ENCODE measurements around the gene WNT3A. TPM values are rescaled to one million over a fixed set of nuclear protein-coding genes. Genes with fewer than 3 reads are reported as not detected.
A peak's percentile ranks its signal among the peaks of the same experiment; 100 is the strongest.

Gene WNT3A
- total and polyA plus RNA-seq, 9 of the 15 experiments (the other 6 are each of a cell fraction or from before 2014, with no cell fraction given) = not detected

DNA sequence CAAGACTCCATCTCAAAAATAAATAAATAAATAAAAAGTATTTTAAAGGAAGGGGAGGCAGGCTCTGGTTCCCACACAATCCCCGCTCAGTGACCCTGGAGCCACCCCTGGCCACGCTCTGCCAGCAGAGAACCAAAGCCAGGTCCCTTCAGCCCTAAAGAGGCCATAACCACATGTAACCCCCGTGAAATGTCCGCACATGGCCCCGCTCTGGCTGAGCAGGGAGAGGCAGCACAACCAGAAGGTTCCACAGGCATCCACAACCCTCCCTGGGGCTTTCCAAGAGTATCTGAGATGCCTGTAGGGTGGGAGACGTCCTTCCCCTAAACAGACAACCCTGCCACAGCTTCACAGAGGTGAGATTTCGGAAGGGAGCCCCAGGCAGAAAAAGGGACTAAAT is 74.3 kb downstream of the WNT3A start (continued):
- TF ChIP-seq, protein P1, sequence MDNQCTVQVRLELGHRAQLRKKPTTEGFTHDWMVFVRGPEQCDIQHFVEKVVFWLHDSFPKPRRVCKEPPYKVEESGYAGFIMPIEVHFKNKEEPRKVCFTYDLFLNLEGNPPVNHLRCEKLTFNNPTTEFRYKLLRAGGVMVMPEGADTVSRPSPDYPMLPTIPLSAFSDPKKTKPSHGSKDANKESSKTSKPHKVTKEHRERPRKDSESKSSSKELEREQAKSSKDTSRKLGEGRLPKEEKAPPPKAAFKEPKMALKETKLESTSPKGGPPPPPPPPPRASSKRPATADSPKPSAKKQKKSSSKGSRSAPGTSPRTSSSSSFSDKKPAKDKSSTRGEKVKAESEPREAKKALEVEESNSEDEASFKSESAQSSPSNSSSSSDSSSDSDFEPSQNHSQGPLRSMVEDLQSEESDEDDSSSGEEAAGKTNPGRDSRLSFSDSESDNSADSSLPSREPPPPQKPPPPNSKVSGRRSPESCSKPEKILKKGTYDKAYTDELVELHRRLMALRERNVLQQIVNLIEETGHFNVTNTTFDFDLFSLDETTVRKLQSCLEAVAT (IDR thresholded peaks at IDR 0.05) = no peak
- TF ChIP-seq, protein P2, sequence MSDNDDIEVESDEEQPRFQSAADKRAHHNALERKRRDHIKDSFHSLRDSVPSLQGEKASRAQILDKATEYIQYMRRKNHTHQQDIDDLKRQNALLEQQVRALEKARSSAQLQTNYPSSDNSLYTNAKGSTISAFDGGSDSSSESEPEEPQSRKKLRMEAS (CRISPR knock-in tag; IDR thresholded peaks at IDR 0.05) = 0 out of 2 replicates have a peak, but pooled peaks have one; percentile 43
- TF ChIP-seq SPI1 (IDR thresholded peaks at IDR 0.05; ENCODE audit: borderline replicate concordance, low read depth, low read length) = no peak
- TF ChIP-seq MYC (IDR thresholded peaks at IDR 0.05; ENCODE audit: low read depth, low read length) = peak; percentile 64
- no peak for TF ChIP-seq MYC (CRISPR knock-in tag; IDR thresholded peaks at IDR 0.05; ENCODE audit: borderline replicate concordance, low read depth)
- TF ChIP-seq ZNF644 (tag; IDR thresholded peaks at IDR 0.05; ENCODE audit: low read depth) = no peak
- TF ChIP-seq NCOA6 (IDR thresholded peaks at IDR 0.05) = no peak
- TF ChIP-seq, protein P3, sequence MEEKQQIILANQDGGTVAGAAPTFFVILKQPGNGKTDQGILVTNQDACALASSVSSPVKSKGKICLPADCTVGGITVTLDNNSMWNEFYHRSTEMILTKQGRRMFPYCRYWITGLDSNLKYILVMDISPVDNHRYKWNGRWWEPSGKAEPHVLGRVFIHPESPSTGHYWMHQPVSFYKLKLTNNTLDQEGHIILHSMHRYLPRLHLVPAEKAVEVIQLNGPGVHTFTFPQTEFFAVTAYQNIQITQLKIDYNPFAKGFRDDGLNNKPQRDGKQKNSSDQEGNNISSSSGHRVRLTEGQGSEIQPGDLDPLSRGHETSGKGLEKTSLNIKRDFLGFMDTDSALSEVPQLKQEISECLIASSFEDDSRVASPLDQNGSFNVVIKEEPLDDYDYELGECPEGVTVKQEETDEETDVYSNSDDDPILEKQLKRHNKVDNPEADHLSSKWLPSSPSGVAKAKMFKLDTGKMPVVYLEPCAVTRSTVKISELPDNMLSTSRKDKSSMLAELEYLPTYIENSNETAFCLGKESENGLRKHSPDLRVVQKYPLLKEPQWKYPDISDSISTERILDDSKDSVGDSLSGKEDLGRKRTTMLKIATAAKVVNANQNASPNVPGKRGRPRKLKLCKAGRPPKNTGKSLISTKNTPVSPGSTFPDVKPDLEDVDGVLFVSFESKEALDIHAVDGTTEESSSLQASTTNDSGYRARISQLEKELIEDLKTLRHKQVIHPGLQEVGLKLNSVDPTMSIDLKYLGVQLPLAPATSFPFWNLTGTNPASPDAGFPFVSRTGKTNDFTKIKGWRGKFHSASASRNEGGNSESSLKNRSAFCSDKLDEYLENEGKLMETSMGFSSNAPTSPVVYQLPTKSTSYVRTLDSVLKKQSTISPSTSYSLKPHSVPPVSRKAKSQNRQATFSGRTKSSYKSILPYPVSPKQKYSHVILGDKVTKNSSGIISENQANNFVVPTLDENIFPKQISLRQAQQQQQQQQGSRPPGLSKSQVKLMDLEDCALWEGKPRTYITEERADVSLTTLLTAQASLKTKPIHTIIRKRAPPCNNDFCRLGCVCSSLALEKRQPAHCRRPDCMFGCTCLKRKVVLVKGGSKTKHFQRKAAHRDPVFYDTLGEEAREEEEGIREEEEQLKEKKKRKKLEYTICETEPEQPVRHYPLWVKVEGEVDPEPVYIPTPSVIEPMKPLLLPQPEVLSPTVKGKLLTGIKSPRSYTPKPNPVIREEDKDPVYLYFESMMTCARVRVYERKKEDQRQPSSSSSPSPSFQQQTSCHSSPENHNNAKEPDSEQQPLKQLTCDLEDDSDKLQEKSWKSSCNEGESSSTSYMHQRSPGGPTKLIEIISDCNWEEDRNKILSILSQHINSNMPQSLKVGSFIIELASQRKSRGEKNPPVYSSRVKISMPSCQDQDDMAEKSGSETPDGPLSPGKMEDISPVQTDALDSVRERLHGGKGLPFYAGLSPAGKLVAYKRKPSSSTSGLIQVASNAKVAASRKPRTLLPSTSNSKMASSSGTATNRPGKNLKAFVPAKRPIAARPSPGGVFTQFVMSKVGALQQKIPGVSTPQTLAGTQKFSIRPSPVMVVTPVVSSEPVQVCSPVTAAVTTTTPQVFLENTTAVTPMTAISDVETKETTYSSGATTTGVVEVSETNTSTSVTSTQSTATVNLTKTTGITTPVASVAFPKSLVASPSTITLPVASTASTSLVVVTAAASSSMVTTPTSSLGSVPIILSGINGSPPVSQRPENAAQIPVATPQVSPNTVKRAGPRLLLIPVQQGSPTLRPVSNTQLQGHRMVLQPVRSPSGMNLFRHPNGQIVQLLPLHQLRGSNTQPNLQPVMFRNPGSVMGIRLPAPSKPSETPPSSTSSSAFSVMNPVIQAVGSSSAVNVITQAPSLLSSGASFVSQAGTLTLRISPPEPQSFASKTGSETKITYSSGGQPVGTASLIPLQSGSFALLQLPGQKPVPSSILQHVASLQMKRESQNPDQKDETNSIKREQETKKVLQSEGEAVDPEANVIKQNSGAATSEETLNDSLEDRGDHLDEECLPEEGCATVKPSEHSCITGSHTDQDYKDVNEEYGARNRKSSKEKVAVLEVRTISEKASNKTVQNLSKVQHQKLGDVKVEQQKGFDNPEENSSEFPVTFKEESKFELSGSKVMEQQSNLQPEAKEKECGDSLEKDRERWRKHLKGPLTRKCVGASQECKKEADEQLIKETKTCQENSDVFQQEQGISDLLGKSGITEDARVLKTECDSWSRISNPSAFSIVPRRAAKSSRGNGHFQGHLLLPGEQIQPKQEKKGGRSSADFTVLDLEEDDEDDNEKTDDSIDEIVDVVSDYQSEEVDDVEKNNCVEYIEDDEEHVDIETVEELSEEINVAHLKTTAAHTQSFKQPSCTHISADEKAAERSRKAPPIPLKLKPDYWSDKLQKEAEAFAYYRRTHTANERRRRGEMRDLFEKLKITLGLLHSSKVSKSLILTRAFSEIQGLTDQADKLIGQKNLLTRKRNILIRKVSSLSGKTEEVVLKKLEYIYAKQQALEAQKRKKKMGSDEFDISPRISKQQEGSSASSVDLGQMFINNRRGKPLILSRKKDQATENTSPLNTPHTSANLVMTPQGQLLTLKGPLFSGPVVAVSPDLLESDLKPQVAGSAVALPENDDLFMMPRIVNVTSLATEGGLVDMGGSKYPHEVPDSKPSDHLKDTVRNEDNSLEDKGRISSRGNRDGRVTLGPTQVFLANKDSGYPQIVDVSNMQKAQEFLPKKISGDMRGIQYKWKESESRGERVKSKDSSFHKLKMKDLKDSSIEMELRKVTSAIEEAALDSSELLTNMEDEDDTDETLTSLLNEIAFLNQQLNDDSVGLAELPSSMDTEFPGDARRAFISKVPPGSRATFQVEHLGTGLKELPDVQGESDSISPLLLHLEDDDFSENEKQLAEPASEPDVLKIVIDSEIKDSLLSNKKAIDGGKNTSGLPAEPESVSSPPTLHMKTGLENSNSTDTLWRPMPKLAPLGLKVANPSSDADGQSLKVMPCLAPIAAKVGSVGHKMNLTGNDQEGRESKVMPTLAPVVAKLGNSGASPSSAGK (IDR thresholded peaks at IDR 0.05) = peak; percentile 56; the same call in 1 of the 2 replicates
- TF ChIP-seq TAF9B (IDR thresholded peaks at IDR 0.05; ENCODE audit: partially characterized antibody) = no peak
- TF ChIP-seq E2F6 (IDR thresholded peaks at IDR 0.05; ENCODE audit: borderline replicate concordance in 1 of 2, extremely low read depth in 1 of 2, insufficient read depth in 1 of 2, insufficient read length in 1 of 2, low read depth in 1 of 2, low read length in 1 of 2, poor library complexity in 1 of 2, severe bottlenecking in 1 of 2) = peak in 1 of 2 experiments; percentile 50
- 0 out of 2 replicates have a peak, but pooled peaks have one; percentile 12 for TF ChIP-seq ZNF395 (CRISPR knock-in tag; IDR thresholded peaks at IDR 0.05)
